Fibroblast of lung (primary cell): ENCODE data around the gene UCKL1. TPM values are rescaled to one million over a fixed set of nuclear protein-coding genes. Genes with fewer than 3 reads are reported as not detected.

Experiments
- DNase-seq, 2 donors: peaks; one replicate each; pipeline versions ENCODE4 v3.0.0 to v3.0.0-alpha.2; 2010; ENCODE audit warnings: low read depth in 2 of 2
- H2AFZ ChIP-seq: 2 replicates; pipeline ENCODE4 v1.5.1; 2012; ENCODE audit warnings: low read length, control low read depth, inconsistent platforms
- H3K27ac ChIP-seq: 2 replicates; pipeline ENCODE4 v1.5.1; 2011; ENCODE audit warnings: low read length, control low read depth; ENCODE audit not compliant: insufficient read depth
- H3K27me3 ChIP-seq: 2 replicates; pipeline ENCODE4 v1.5.1; 2011; ENCODE audit warnings: mild to moderate bottlenecking, low read length; ENCODE audit not compliant: control insufficient read depth, insufficient read depth
- H3K36me3 ChIP-seq: 2 replicates; pipeline ENCODE4 v1.5.1; 2011; ENCODE audit warnings: low read length; ENCODE audit not compliant: control insufficient read depth, insufficient read depth
- H3K4me1 ChIP-seq: 2 replicates; pipeline ENCODE4 v1.5.1; 2011; ENCODE audit warnings: low read length; ENCODE audit not compliant: control insufficient read depth, insufficient read depth; ENCODE audit errors: extremely low read depth
- H3K4me2 ChIP-seq: 2 replicates; pipeline ENCODE4 v1.5.1; 2011; ENCODE audit warnings: low read length, control low read depth; ENCODE audit not compliant: insufficient read depth; ENCODE audit errors: extremely low read depth
- H3K4me3 ChIP-seq, 4 experiments: fragments of 200-600 bp in 1 of 4; sonication (generic) in 1 of 4; replicated peaks in 1 of 4; 2 replicates each; pipeline ENCODE4 v1.5.1; 2011 to 2016; ENCODE audit warnings: low read length in 4 of 4, low read depth in 3 of 4, mild to moderate bottlenecking in 3 of 4, control low read depth in 2 of 4, inconsistent platforms in 1 of 4, mixed read lengths in 1 of 4; ENCODE audit not compliant: insufficient read depth in 1 of 4; ENCODE audit errors: control extremely low read depth in 1 of 4
- H3K79me2 ChIP-seq: 2 replicates; pipeline ENCODE4 v1.5.1; 2012; ENCODE audit warnings: mild to moderate bottlenecking, low read length, inconsistent platforms; ENCODE audit not compliant: control insufficient read depth, insufficient read depth
- H3K9ac ChIP-seq: 2 replicates; pipeline ENCODE4 v1.5.1; 2011; ENCODE audit warnings: mild to moderate bottlenecking, low read length, control low read depth; ENCODE audit not compliant: insufficient read depth
- H3K9me3 ChIP-seq: 2 replicates; pipeline ENCODE4 v1.5.1; 2012; ENCODE audit warnings: low read depth, low read length; ENCODE audit not compliant: control insufficient read depth, insufficient read depth
- H4K20me1 ChIP-seq: 2 replicates; pipeline ENCODE4 v1.5.1; 2011; ENCODE audit warnings: low read length; ENCODE audit not compliant: control insufficient read depth, insufficient read depth; ENCODE audit errors: extremely low read depth
- EZH2 ChIP-seq: IDR thresholded peaks from 2 replicates; pipeline ENCODE4 v1.5.1; 2012; ENCODE audit warnings: low read length, control low read depth, mild to moderate bottlenecking; ENCODE audit errors: missing control alignments
- polyA minus RNA-seq: library from RNA; depleted of rRNA, polyadenylated mRNA; stranded (reverse); fragments of >200 nt; gene quantifications from 2 replicates; pipeline ENCODE4 v1.2.3, GENCODE V29; 2011; ENCODE audit warnings: low replicate concordance
- polyA plus RNA-seq, 2 donors: library from polyadenylated mRNA; depleted of rRNA in 1 of 2; stranded (reverse) in 1 of 2; unstranded in 1 of 2; fragments of >200 nt; gene quantifications; 2 replicates each; pipeline ENCODE4 v1.2.1, GENCODE V29; 2011 to 2012; ENCODE audit warnings: missing spikeins in 1 of 2
- total RNA-seq: library from RNA; depleted of rRNA; stranded (reverse); fragments of >200 nt; gene quantifications from 2 replicates; pipeline ENCODE4 v1.2.1, GENCODE V29; 2014
- TF ChIP-seq, protein P1 (sequence below), 2 donors: IDR thresholded peaks in 1 of 2; conservative IDR thresholded peaks in 1 of 2; 1 replicate in 1 of 2; 2 replicates in 1 of 2; pipeline ENCODE4 v1.5.1; 2011 to 2012; ENCODE audit warnings: low read length in 2 of 2, control low read depth in 1 of 2, inconsistent platforms in 1 of 2, low read depth in 1 of 2, mild to moderate bottlenecking in 1 of 2

UCKL1 gene
- total RNA-seq, result 20.8 and 27.9 TPM in 2 replicates
- polyA plus RNA-seq, result 16.4 and 16.7 TPM in 2 replicates
- polyA plus RNA-seq (2012), result 17.6 and 20.6 TPM in 2 replicates
- 16.2 and 19.7 TPM in 2 replicates for polyA minus RNA-seq

DNA sequence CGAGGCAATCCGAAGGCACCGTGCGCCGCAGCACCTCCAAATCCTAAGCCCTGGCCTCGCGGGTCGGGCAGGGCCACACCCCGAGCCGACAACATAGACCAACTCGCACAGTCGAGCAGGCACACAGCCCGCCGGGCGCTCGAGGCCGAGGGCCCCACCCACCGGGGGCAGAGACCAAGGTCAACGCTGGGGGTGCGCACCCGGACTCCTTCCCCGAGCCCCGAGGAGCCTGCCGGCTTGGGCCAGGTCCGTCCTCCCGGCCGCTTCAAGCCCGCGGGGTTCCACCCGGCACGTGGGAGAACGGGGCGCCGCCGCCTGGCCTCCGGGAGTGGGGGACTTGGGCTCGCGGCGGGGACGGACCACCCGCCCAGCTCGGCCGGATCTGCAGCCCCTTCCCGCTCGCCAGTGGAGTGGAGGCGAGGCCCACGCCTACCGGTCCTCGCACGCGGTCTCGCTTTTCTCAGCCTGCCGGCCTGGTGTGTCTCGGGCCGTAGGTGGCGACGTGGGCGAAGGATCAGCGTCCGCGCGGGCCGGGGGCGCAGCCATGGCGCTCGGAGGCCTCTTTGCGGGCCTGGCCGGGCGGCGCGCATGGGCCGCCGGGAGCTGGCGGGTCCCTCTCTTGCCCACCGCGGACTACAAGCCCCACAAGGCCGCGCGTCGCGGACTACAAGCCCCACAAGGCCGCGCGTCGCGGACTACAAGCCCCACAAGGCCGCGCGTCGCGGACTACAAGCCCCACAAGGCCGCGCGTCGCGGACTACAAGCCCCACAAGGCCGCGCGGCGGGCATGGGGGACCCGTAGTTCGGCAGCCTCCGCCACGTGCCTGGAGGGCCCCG is at the start of gene UCKL1:
UCKL1 (minus strand) TSS at position 590 of the 837 bp plus-strand sequence; CDS start at position 546, 44 bp downstream.
- H3K9me3 ChIP-seq, result no peaks in the 10 kb centered on the region
- H3K4me1 ChIP-seq, result peaks cover 21% of the 10 kb centered on the region
- H3K4me3 ChIP-seq, result peak within 1 kb of the TSS; percentile 73 to 97 (median 90)
- peak within 1 kb of the TSS; percentile 95 for H3K4me2 ChIP-seq
- H3K27me3 ChIP-seq, result no peaks in the 10 kb centered on the region
- H3K36me3 ChIP-seq, result peaks cover 12% of the 10 kb centered on the region
- H4K20me1 ChIP-seq, result no peaks in the 10 kb centered on the region
- peak; percentile 89 to 93 for DNase-seq
- peak within 1 kb of the TSS; percentile 87 for H3K9ac ChIP-seq
- H3K27ac ChIP-seq, result peak within 1 kb of the TSS; percentile 77
- peak within 1 kb of the TSS; percentile 86 for H2AFZ ChIP-seq
- peaks cover 43% of the 10 kb centered on the region for H3K79me2 ChIP-seq
- no peak for TF ChIP-seq EZH2
- TF ChIP-seq, protein P1, sequence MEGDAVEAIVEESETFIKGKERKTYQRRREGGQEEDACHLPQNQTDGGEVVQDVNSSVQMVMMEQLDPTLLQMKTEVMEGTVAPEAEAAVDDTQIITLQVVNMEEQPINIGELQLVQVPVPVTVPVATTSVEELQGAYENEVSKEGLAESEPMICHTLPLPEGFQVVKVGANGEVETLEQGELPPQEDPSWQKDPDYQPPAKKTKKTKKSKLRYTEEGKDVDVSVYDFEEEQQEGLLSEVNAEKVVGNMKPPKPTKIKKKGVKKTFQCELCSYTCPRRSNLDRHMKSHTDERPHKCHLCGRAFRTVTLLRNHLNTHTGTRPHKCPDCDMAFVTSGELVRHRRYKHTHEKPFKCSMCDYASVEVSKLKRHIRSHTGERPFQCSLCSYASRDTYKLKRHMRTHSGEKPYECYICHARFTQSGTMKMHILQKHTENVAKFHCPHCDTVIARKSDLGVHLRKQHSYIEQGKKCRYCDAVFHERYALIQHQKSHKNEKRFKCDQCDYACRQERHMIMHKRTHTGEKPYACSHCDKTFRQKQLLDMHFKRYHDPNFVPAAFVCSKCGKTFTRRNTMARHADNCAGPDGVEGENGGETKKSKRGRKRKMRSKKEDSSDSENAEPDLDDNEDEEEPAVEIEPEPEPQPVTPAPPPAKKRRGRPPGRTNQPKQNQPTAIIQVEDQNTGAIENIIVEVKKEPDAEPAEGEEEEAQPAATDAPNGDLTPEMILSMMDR (conservative IDR thresholded peaks at IDR 0.05 in 1 of 2, IDR thresholded peaks at IDR 0.05 in 1 of 2; ENCODE audit: low read depth in 1 of 2, low read length in 2 of 2), result no peak

DNA sequence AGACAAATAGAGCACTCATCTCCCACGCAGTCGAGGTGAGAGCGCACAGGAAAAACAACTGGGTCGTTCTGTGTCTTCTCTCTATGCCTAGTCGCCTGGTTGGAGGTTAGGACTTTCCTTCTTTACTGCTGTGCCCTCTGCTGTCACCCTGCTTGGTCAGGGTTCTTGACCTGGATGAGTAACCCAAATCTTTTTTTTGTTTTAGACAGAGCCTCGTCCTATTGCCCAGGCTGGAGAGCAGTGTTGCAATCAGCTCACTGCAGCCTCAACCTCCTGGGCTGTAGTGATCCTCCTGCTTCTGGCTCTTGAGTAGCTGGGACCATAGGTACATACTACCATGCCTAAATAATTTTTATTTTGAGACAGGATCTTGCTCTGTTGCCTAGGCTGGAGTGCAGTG is 49.2 kb upstream of the UCKL1 start:
- H3K79me2 ChIP-seq, result peaks cover 4% of the 10 kb centered on the region
- H3K4me3 ChIP-seq, result no peak overlapping the region
- H2AFZ ChIP-seq, result no peak overlapping the region
- H3K36me3 ChIP-seq, result peaks cover 17% of the 10 kb centered on the region
- H3K4me1 ChIP-seq, result peaks cover 3% of the 10 kb centered on the region
- TF ChIP-seq, protein P1 (conservative IDR thresholded peaks at IDR 0.05 in 1 of 2, IDR thresholded peaks at IDR 0.05 in 1 of 2; ENCODE audit: low read depth in 1 of 2, low read length in 2 of 2), result no peak
- no peak for TF ChIP-seq EZH2
- H3K27me3 ChIP-seq, result no peaks in the 10 kb centered on the region
- H3K4me2 ChIP-seq, result no peak overlapping the region
- H3K27ac ChIP-seq, result no peak overlapping the region
- no peaks in the 10 kb centered on the region for H4K20me1 ChIP-seq
- no peaks in the 10 kb centered on the region for H3K9me3 ChIP-seq
- no peak overlapping the region for H3K9ac ChIP-seq
- DNase-seq, result peak in 1 of 2 donors; percentile 35

- H2AFZ ChIP-seq, result no peak overlapping the region
- no peaks in the 10 kb centered on the region for H3K27me3 ChIP-seq
- peaks cover 17% of the 10 kb centered on the region for H3K36me3 ChIP-seq
- H3K27ac ChIP-seq, result no peak overlapping the region
- H3K4me3 ChIP-seq, result no peak overlapping the region
- TF ChIP-seq EZH2, result no peak
- TF ChIP-seq, protein P1 (conservative IDR thresholded peaks at IDR 0.05 in 1 of 2, IDR thresholded peaks at IDR 0.05 in 1 of 2; ENCODE audit: low read depth in 1 of 2, low read length in 2 of 2), result no peak
- H3K4me2 ChIP-seq, result no peak overlapping the region
- H3K79me2 ChIP-seq, result peaks cover 4% of the 10 kb centered on the region
- H3K4me1 ChIP-seq, result peaks cover 3% of the 10 kb centered on the region
- no peaks in the 10 kb centered on the region for H4K20me1 ChIP-seq
- peak in 1 of 2 donors; percentile 39 for DNase-seq
- H3K9ac ChIP-seq, result no peak overlapping the region
- no peaks in the 10 kb centered on the region for H3K9me3 ChIP-seq
Measured at GRCh38 chr20:64003960-64004725, 47.9 kb upstream of the UCKL1 start.
